DMS79 (cell line): ENCODE data around the gene PSMD1.
"Not testable (repeated sequence)": the region's sequence is repeated elsewhere in the genome, so short reads cannot be mapped to it uniquely, and the experiment has no call there.

ENCODE experiments used
- DNase-seq: peaks from one replicate; lab custom pipeline; 2025; lab: John Stamatoyannopoulos, UW

Gene PSMD1

GRCh38 chr2:231186325-231186724 is 129.7 kb downstream of the PSMD1 start:
- no peak for DNase-seq

GRCh38 chr2:231187736-231188505 is 131.3 kb downstream of the PSMD1 start:
- no peak for DNase-seq

DNA sequence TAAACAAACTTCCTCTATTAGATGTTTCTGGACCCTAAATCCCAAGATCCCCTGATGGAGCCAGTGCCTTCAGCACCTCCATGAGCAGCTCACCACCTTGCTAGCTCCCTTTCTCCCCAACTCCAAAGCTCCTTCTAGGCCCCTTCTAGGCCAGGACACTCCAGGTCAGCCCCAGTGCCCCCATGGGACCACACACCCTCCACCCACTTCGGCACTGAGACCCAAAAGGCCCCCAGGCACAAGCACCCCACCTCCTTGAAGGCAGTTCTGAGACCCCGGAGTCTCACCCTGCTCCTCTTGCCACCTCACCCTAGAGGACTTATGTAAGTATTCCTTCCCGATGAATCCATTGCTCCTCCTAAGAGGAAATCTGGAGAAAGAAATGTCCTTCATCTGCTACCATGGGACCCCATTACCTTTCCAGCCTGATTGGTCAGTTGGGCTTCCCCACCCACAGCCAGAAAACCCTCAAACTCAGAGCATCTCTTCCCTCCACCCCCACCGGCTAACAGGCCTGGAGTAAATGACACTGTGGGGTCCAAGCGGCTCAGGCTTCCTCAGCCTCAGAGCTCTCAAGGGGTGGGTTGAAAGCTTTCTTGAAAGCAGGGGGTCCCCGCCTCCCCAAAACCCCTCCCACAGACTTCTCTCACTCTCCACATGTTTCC is 132.0 kb downstream of the PSMD1 start:
- no peak for DNase-seq

DNA sequence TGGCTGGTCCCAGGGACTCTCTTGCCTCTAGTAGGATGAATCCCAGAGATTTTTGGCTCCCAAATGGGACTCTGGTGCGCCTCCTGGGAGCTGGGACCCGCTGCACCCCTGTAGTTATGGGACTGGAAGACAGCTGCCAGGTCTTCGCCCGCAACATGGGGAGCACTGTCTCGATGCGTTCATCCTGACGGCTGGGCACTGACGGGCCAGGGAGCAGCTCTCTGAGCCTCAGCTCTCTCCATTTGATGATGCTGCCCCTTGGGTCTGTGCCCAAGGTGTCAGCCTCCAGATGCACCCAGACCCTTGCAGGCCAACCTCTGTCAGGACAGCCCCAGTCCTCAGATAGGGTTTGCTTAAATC is 132.5 kb downstream of the PSMD1 start:
- DNase-seq: no peak

GRCh38 chr2:231189571-231190495 is 133.2 kb downstream of the PSMD1 start:
- DNase-seq: no peak

- no peak for DNase-seq
Measured at GRCh38 chr2:231190531-231191197, 134.0 kb downstream of the PSMD1 start.

GRCh38 chr2:231191896-231192872 is 135.5 kb downstream of the PSMD1 start:
- DNase-seq: no peak

DNA sequence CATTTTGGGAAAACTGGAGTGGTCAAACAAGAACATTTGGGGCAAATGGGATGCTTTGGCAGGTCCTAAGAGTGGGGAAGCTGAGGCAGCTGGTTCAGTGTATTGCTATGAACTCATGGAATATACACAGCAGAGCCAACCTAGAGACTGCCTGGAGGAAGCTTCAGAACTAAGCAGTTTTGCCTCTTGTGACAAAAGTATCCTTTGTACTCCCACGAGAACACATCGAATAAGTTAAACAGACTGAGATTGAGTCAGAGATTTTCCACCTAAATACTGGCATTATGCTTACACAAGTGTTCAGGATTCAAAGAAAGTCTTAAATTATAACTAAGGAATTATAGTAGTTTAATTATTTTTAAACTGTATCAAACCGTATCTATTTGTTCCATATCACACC is 136.5 kb downstream of the PSMD1 start:
- DNase-seq: no peak

DNA sequence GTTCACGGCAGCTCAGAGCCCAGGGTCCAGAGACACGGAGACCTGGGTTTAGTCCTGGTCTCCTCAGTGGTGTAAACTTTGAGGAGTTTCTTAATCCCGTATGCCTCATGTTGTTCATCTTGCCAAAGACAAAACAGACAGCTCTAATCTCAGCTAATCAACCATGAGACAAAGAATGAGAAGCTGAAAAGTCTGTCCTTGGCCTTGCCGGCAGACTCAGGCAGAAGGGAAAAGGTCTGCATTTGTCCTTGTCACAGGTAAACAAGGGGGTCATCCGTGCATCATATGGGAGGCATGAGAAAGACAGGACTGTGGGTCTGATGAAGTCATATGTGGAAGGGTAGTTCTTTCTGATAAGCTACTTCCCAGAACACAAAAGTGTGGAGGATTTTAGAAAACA is 139.9 kb downstream of the PSMD1 start:
- no peak for DNase-seq

- not testable (repeated sequence) for DNase-seq
Measured at GRCh38 chr2:231197196-231197595, 140.5 kb downstream of the PSMD1 start.

DNA sequence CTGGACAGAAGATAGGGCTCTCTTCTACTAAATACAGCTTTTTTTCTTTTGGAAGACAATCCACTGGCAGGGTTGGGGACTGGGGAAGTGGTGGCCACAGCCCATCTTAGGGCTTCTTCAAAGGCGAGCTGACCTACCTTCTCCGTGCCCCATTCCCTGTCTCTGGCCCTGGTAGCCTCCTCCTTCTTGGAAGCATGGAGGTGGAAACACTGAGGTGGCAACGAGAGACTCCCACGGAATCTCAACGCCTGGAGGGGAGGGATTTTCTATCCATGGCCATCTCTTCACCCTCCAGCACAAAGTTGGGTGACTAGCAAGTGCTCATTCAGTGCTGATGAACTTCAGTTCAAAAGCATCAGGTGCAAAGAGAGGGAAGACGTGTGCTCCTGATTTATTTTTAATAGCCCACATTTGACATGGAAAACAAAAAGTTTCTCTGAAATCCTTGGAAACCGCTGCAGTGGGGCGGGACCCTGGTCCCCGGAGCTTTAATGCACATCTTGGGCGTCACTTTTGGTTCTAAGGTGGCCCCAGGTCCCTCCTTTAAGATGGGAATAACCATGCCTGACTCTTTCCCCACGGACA is 141.1 kb downstream of the PSMD1 start:
- DNase-seq: no peak

DNA sequence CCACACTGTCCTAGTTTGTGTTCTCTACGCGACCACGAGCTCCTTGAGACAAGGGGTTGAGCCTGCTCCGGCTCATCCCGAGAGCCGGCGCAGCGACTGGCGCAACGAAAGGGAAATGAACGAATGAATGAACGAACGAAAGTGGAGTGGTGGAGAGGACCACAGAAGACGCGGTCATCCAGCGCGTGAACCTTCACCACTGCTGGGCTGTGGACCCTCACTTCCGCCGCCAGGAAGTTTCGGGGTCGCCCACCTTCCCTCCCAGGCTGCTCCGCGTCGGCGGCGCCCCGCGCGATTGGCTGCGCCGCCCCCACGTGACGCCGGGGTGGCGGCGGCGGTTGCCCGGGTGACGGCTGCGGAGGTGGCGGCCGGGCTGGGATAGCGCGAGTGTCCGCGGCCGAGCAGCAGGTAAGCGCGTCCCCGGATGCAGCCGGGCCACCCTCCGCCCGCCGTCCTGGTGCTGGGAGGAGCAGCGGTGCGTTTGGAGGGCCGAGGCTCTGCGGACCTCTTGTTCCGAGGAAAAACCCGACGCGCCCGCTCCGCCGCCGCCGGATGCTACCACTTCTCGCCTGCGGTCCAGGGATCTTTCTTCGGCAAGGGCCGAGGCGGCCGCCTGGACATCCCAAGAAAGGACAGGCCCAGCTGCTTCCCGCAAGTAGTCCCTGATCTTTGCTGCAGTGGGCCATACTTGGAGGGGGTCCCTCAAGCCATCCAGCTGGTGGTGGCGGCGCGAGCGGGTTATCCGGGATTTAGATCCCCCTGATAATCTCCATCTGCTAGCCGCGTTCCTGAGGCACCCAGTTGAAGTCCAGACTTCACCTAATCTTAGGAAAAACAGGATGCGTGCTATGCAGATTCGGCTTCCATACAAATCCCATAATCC is 141.9 kb downstream of the PSMD1 start, which contains the start of gene ARMC9:
Gene ARMC9, plus strand, starts transcription at position 341 of the 883 bp plus-strand sequence. CDS start 7,608 bp downstream, outside the sequence.
- peak; percentile 29 for DNase-seq

DNA sequence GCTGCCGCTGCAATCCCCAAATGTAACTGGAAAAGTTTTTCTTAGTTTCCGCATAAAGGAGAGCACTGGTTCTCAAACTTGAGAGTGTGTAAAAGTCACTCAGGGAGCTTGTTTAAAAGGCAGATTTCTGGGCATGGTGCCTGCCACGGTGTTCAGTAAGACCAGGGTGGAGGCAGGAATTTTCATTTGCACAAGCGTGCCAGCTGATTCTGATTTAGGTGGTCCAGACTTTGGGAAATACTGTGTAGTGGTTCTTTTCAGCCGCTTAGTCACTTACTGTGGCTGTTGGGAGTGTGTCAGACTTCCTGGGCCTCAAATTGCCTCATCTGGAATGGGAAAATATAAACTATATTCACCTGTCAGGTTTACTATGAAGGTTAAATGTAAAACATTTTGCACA is 142.6 kb downstream of the PSMD1 start:
- DNase-seq: no peak

DNA sequence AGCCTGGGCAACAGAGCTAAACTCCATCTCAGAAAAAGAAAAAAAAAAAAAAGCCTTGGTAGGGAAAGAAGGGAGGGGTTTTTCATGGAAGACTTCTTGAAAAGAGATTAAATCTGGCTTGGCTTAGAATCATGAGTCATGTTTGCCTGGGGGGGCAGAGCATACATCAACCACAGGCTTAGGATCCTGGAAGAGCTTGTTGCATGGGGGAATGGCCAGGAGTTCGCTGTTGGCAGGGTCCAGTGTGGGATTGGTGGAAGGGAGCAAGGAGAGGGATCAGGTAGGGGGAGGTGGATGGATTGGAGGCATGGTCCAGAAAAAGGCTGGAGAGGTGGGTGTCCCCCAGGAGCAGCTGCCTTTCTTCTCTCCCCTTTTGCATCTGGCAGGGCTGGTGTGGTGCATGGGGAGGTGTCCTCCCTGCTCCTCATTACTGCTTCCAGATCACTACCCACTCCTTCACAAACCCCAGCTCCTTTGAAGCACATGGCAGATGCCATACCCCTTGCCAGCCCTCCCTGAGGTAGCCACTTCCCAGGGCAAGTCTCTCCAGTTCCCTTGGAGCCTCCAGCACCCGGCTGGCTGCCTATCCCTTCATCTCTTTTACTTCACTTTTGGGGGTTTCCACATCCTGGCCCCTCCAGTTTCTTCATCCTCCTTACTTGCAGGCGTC is 144.3 kb downstream of the PSMD1 start:
- no peak for DNase-seq

GRCh38 chr2:231201475-231201814 is 144.8 kb downstream of the PSMD1 start:
- no peak for DNase-seq

DNA sequence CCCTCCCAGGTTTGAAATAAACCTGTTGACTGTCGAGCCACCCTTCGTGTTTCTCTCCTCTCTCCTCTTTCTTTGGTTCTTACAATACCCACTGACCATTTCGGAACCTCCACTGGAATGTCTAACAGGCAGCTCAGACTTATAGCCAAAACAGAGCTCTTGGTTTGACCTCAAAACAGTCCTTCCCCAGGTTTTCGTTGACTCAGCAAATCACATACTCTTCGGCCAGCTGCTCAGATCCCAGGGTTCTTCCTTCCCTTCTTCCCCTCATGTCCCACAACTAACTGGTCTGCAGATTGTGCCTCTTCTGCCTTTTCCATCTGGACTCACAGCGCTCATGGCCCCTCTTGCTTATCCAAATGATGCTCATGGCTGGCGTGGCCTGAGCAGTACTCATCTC is 146.4 kb downstream of the PSMD1 start:
- DNase-seq: no peak

DNA sequence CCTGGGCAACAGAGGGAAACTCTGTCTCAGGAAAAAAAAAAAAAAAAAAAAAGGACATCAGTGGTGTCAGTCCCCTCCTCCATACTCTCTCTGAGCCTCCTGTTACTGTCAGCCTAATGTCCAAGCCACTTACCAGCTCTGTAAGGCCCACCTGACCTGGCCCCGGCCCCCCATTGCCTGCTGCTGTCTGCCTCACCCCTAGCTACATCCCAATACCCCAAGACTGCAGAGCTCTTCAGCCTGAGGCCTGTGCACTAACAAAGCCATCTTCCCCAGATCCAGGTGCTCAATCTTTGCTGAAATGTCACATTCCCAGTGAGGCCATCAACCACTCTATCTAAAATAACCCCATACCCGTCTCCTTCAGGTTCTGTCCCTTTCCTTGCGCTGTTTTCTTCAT is 147.5 kb downstream of the PSMD1 start:
- no peak for DNase-seq

- no peak for DNase-seq
Measured at GRCh38 chr2:231204581-231204980, 147.9 kb downstream of the PSMD1 start.

GRCh38 chr2:231207734-231208133 is 151.1 kb downstream of the PSMD1 start:
- no peak for DNase-seq
